HL-60 (cell line): ENCODE data around the gene HOXD1.

ENCODE experiments used
- DNase-seq, 2 experiments: peaks; one replicate each; pipeline ENCODE4 v3.0.0-alpha.2; 2010 to 2020; ENCODE audit warnings: low read depth in 1 of 2, low spot score in 1 of 2
- H3K27ac ChIP-seq: fragments of 250-450 bp; sonication (Bioruptor Pico); replicated peaks from 2 replicates; pipeline ENCODE4 v1.5.1; 2020; ENCODE audit warnings: mild to moderate bottlenecking, moderate library complexity
- H3K27me3 ChIP-seq: fragments of 250-450 bp; sonication (Bioruptor Pico); 2 replicates; pipeline ENCODE4 v1.5.1; 2021; ENCODE audit warnings: mild to moderate bottlenecking, moderate library complexity; ENCODE audit not compliant: insufficient read depth, poor library complexity, severe bottlenecking
- H3K4me3 ChIP-seq: replicated peaks from 2 replicates; pipeline ENCODE4 v1.5.1; 2011; ENCODE audit warnings: mild to moderate bottlenecking, control low read depth, low read length; ENCODE audit not compliant: insufficient read depth
- CTCF ChIP-seq: IDR thresholded peaks from one replicate; pipeline ENCODE4 v1.5.1; 2011; ENCODE audit warnings: low read length, control low read depth, inconsistent platforms; ENCODE audit not compliant: insufficient read depth
- GABPA ChIP-seq: IDR thresholded peaks from 2 replicates; pipeline ENCODE4 v1.6.1; 2012; ENCODE audit warnings: low read depth
- POLR2AphosphoS5 ChIP-seq: IDR thresholded peaks from 2 replicates; pipeline ENCODE4 v1.6.1; 2012; ENCODE audit warnings: low read depth
- REST ChIP-seq: IDR thresholded peaks from 2 replicates; pipeline ENCODE4 v1.6.1; 2012; ENCODE audit warnings: low read depth; ENCODE audit not compliant: insufficient replicate concordance
- SPI1 ChIP-seq: IDR thresholded peaks from 2 replicates; pipeline ENCODE4 v1.6.1; 2012; ENCODE audit warnings: low read depth, mild to moderate bottlenecking, borderline replicate concordance

The HOXD1 gene

GRCh38 chr2:176158855-176159662 is 29.4 kb upstream of the HOXD1 start:
- DNase-seq: no peak
- Histone ChIP-seq H3K27ac (no peak overlapping the region), H3K4me3 (no peak overlapping the region), H3K27me3 (peaks cover 82% of the 10 kb centered on the region)
- TF ChIP-seq GABPA (no peak), SPI1 (no peak), POLR2AphosphoS5 (no peak), REST (no peak), CTCF (no peak)

- Histone ChIP-seq H3K27me3 (peaks cover 85% of the 10 kb centered on the region), H3K4me3 (no peak overlapping the region)
Measured at GRCh38 chr2:176159663-176160250, 28.7 kb upstream of the HOXD1 start.

More at GRCh38 chr2:176159663-176160250, 28.7 kb upstream of the HOXD1 start:
- no peak overlapping the region for H3K27ac ChIP-seq
- TF ChIP-seq REST (no peak), CTCF (no peak), GABPA (no peak), POLR2AphosphoS5 (no peak), SPI1 (no peak)
- no peak for DNase-seq
